ENCODE measurements around the gene LHPP. TPM values are rescaled to one million over a fixed set of nuclear protein-coding genes. Genes with fewer than 3 reads are reported as not detected.

Gene LHPP
- total RNA-seq, 1 donor from 2014 or later, result 4.2 TPM

DNA sequence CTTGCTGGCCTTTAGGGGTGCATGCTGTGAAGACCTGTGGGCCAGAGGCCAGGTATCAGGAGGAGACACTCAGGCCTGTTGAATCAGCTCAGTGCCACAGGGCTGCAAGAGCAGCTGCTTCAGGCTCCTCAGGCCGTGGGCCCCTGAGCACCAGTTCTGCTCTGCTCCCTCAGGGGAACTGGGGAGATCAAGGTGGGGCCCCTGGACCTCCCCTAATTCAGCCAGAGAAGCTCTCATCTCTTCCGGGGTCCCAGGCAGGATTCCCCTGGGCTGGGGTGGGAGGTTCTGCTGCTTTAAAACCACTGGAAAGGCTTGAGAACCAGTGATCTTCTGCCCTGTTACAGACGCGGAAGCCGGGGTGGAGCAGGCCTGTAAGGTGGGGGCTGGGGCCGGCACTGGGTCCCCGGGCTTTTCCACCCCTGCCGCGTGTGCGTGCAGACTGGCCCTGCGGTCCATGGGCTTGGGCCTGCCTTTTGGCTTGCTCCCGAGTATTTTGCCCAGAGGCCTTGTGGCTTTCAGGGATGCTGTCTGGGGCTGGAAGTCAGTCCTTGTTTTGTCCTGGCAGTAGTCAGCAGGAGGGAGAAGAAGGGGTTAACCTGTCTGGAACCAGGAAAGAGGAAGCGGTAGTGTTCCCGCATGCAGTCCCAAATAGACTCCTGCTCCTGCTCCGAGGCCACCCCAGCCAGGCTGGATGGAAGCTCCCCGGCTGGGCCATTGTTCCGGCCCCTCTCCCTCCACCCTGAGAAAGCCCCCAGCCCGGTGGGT lies 74.3 kb downstream of the LHPP start:
- no peaks in the 10 kb centered on the region for H3K36me3 Mint-ChIP-seq (ENCODE audit: low read depth, unreplicated experiment)
- no peak for TF ChIP-seq CTCF (IDR thresholded peaks at IDR 0.05; ENCODE audit: unreplicated experiment)
- H3K27ac Mint-ChIP-seq (ENCODE audit: unreplicated experiment), result peak overlapping the region; percentile 72
- peaks cover 3% of the 10 kb centered on the region for H3K27me3 Mint-ChIP-seq (ENCODE audit: unreplicated experiment)
- no peak overlapping the region for H3K4me3 Mint-ChIP-seq (ENCODE audit: unreplicated experiment)
- peaks cover 18% of the 10 kb centered on the region for H3K4me1 Mint-ChIP-seq (ENCODE audit: unreplicated experiment)
- no peaks in the 10 kb centered on the region for H3K9me3 Mint-ChIP-seq (ENCODE audit: unreplicated experiment)
- peak; percentile 31 for DNase-seq (ENCODE audit: low spot score)

DNA sequence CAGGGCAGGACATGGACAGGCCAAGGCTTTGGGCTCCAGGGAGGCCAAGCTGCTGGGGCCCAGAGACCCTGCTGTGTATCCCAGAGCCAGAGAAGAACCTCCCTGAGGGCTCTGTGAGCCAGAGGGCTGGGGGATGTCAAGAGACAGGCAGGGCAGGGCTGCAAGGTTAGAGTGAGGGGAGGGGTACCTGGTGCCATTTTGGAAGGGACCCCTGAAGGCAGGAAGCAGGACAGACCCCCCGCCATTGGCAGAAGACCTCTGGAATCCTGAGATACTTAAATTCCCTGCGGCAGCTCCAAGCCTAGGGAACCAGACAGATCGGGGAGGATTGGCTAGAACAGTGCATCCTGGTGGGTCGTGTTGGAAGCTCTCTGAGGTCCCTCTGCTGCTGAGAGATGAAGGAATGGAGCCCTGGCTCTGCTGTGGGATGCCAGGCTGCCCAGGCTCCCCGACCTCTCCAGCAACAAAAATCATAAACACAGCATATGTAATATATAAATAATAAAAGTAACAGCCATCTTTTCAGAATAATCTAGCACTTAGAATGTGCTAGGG lies 75.0 kb downstream of the LHPP start:
- Mint-ChIP-seq H3K4me3 (ENCODE audit: unreplicated experiment) (no peak overlapping the region), H3K36me3 (ENCODE audit: low read depth, unreplicated experiment) (no peaks in the 10 kb centered on the region), H3K27me3 (ENCODE audit: unreplicated experiment) (peaks cover under 1% of the 10 kb centered on the region), H3K27ac (ENCODE audit: unreplicated experiment) (peak overlapping the region; percentile 72), H3K9me3 (ENCODE audit: unreplicated experiment) (no peaks in the 10 kb centered on the region), H3K4me1 (ENCODE audit: unreplicated experiment) (peaks cover 18% of the 10 kb centered on the region)
- no peak for DNase-seq (ENCODE audit: low spot score)
- TF ChIP-seq CTCF (IDR thresholded peaks at IDR 0.05; ENCODE audit: unreplicated experiment), result no peak

DNA sequence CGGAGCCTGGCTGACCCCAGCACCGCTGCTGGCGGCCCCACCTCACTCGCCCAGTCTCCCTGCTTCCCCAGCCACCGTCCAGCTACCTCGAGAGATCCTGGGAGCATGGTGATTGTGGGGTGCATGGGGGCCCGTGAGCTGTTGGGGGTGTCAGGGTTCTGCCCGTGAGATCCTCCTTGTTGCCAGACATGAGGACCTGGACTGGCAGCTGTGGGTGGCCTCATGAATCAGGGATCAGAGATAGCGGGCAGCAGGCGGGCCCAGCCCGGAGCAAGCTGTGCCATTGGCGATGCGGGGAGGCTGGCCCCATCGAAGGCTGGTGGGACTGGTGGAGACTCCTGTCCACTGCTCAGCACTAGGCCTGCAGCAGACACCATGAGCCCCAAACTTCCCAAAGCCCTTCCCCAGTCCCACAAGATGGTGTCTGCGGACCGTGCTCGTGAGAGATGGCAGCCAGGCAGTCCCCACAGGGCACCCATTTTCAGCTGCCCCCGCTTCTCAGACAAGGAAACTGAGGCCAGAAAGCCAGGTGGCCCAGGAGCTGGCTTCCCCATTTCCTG lies 75.6 kb downstream of the LHPP start:
- Mint-ChIP-seq H3K4me1 (ENCODE audit: unreplicated experiment) (peaks cover 18% of the 10 kb centered on the region), H3K9me3 (ENCODE audit: unreplicated experiment) (no peaks in the 10 kb centered on the region), H3K27ac (ENCODE audit: unreplicated experiment) (no peak overlapping the region), H3K4me3 (ENCODE audit: unreplicated experiment) (no peak overlapping the region), H3K27me3 (ENCODE audit: unreplicated experiment) (no peaks in the 10 kb centered on the region), H3K36me3 (ENCODE audit: low read depth, unreplicated experiment) (no peaks in the 10 kb centered on the region)
- TF ChIP-seq CTCF (IDR thresholded peaks at IDR 0.05; ENCODE audit: unreplicated experiment), result no peak
- no peak for DNase-seq (ENCODE audit: low spot score)

- Mint-ChIP-seq H3K27ac (ENCODE audit: unreplicated experiment) (no peak overlapping the region), H3K27me3 (ENCODE audit: unreplicated experiment) (no peaks in the 10 kb centered on the region), H3K9me3 (ENCODE audit: unreplicated experiment) (no peaks in the 10 kb centered on the region), H3K4me1 (ENCODE audit: unreplicated experiment) (peaks cover 18% of the 10 kb centered on the region), H3K36me3 (ENCODE audit: low read depth, unreplicated experiment) (no peaks in the 10 kb centered on the region), H3K4me3 (ENCODE audit: unreplicated experiment) (no peak overlapping the region)
- no peak for TF ChIP-seq CTCF (IDR thresholded peaks at IDR 0.05; ENCODE audit: unreplicated experiment)
- no peak for DNase-seq (ENCODE audit: low spot score)
These were observed 76.3 kb downstream of the LHPP start for GRCh38 chr10:124537891-124538290.

DNA sequence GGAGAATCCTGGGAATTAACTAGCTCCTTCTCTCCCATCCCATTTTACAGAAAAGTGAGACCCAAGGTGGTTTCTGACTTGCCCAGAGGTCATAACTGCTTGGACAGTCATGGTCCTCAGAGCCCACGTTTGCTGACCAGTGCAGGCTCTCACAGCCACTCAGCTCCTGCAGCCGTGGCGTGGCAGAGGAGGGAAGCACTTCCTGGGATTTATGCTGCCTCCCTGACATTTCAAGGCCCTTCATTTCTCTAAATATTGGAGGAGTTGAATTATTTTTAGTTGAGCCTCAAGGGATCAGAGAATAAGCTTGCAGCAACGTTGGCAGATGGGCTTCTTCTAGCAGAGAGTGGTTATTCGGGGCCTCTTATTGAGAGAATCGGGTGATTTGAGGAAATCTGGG lies 77.1 kb downstream of the LHPP start:
- Mint-ChIP-seq H3K27ac (ENCODE audit: unreplicated experiment) (no peak overlapping the region), H3K9me3 (ENCODE audit: unreplicated experiment) (no peaks in the 10 kb centered on the region), H3K4me1 (ENCODE audit: unreplicated experiment) (peaks cover 18% of the 10 kb centered on the region), H3K27me3 (ENCODE audit: unreplicated experiment) (no peaks in the 10 kb centered on the region), H3K4me3 (ENCODE audit: unreplicated experiment) (no peak overlapping the region), H3K36me3 (ENCODE audit: low read depth, unreplicated experiment) (no peaks in the 10 kb centered on the region)
- DNase-seq (ENCODE audit: low spot score), result no peak
- TF ChIP-seq CTCF (IDR thresholded peaks at IDR 0.05; ENCODE audit: unreplicated experiment), result no peak

Measured in endothelial cell (in vitro differentiated cells).